ENCODE measurements around the gene MPEG1. TPM values are rescaled to one million over a fixed set of nuclear protein-coding genes. Genes with fewer than 3 reads are reported as not detected.

Gene MPEG1
- total and polyA plus RNA-seq, 8 donors, result 1.4 to 18.4 (median 5.3) TPM; not detected in 1

DNA sequence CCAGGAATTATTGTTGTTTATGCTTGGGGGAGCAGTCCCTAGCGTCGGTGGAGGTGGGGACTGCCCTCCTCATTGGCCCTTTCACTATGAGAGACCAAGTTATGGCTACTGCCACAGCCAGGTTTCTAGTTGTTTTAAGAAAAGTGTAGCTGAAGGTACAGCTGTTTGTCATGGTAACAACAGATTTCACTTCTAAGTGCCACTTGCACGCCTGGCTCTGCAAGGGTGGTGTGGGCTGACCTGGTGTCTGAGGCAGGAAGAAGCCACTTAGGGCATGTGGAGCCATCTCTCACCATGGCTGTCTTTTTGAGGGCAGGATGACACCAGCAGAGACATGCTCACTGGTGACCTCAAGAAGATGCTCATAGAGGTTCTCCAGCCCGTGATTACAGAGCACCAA lies 46.3 kb upstream of the MPEG1 start:
- intact Hi-C loops (cut with DNase I; ENCODE audit: low total_unique reads), result no loop called here
- no peak for TF ChIP-seq POLR2A (IDR thresholded peaks at IDR 0.05)
- TF ChIP-seq CTCF (IDR thresholded peaks at IDR 0.05), result no peak
- TF ChIP-seq EP300 (IDR thresholded peaks at IDR 0.05), result no peak
- no peak for TF ChIP-seq POLR2AphosphoS5 (IDR thresholded peaks at IDR 0.05)
- no peak for DNase-seq
- Histone ChIP-seq H3K27ac (no peak overlapping the region), H3K9me3 (no peaks in the 10 kb centered on the region), H3K4me3 (no peak overlapping the region), H3K36me3 (no peaks in the 10 kb centered on the region), H3K4me1 (no peaks in the 10 kb centered on the region), H3K27me3 (no peaks in the 10 kb centered on the region)
- 69 to 89% (median 76%) methylated on average over 4 of the region's 4 CpGs for WGBS, 5 donors

GRCh38 chr11:59255281-59255680 lies 42.6 kb upstream of the MPEG1 start:
- H3K4me3 ChIP-seq, result no peak overlapping the region
- no peak for DNase-seq
- no peak for TF ChIP-seq EP300 (IDR thresholded peaks at IDR 0.05)
- TF ChIP-seq CTCF (IDR thresholded peaks at IDR 0.05), result no peak
- no peak for TF ChIP-seq POLR2AphosphoS5 (IDR thresholded peaks at IDR 0.05)
- TF ChIP-seq POLR2A (IDR thresholded peaks at IDR 0.05), result no peak
- no peaks in the 10 kb centered on the region for H3K4me1 ChIP-seq
- no peaks in the 10 kb centered on the region for H3K36me3 ChIP-seq
- no peaks in the 10 kb centered on the region for H3K27me3 ChIP-seq
- H3K9me3 ChIP-seq, result no peaks in the 10 kb centered on the region
- intact Hi-C loops (cut with DNase I; ENCODE audit: low total_unique reads), result no loop called here
- H3K27ac ChIP-seq, result no peak overlapping the region
- 63 to 78% (median 73%) methylated on average over 8 of the region's 8 CpGs for WGBS, 5 donors

- DNase-seq, result no peak
- intact Hi-C loops (cut with DNase I; ENCODE audit: low total_unique reads), result no loop called here
- Histone ChIP-seq H3K4me1 (no peaks in the 10 kb centered on the region), H3K36me3 (no peaks in the 10 kb centered on the region), H3K27ac (no peak overlapping the region), H3K4me3 (no peak overlapping the region), H3K27me3 (no peaks in the 10 kb centered on the region), H3K9me3 (no peaks in the 10 kb centered on the region)
- no peak for TF ChIP-seq POLR2A (IDR thresholded peaks at IDR 0.05)
Measured at GRCh38 chr11:59254286-59254685, 41.6 kb upstream of the MPEG1 start.

DNA sequence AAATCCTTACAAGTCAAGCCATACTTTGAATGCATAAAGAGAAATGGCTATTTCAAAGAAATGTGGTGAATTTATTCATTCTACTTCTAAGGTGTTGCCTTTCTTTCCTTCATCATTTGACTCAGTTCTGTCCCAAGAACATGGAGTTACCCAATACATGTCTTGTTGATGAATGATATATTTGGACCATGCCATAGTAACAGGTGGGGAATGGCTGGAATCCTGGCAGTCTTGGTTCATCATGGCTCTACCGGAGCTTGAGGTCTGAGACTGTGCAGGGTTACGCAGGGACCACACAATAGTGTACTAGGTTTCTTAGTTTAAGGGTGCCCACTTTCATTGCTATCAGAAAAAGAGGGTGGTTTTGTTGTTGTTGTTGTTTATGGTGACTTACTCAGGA lies 40.3 kb upstream of the MPEG1 start:
- DNase-seq, result no peak
- peaks cover 0 to 4% (median 0%) of the 10 kb centered on the region in 4 donors for H3K4me1 ChIP-seq
- H3K4me3 ChIP-seq, result no peak overlapping the region
- H3K36me3 ChIP-seq, result no peaks in the 10 kb centered on the region
- H3K27me3 ChIP-seq, result no peaks in the 10 kb centered on the region
- intact Hi-C loops (cut with DNase I; ENCODE audit: low total_unique reads), result no loop called here
- no peak overlapping the region for H3K27ac ChIP-seq
- no peak for TF ChIP-seq POLR2A (IDR thresholded peaks at IDR 0.05)
- no peaks in the 10 kb centered on the region for H3K9me3 ChIP-seq
- 89 to 97% (median 96%) methylated on average over 2 of the region's 2 CpGs for WGBS, 5 donors

DNA sequence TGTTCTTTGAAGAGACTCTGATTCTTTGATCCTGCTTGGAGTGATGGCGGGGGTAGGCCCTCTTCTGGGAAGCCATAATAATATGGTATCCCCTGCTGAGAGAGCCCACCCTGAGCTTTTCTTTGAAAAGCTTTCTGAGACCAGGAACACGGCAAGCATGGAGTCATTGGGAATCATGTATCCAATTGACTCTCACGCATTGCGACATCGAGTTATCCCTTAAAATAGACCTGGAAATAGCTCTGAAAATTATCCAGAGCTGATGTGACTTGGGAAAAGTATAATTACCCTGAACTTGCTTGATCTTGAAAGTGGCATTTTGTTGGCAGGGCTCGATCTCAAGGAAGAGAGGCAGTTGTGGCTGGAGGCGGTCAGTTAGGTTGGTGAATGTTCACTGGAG lies 36.8 kb upstream of the MPEG1 start:
- H3K27ac ChIP-seq, result no peak overlapping the region
- peaks cover 0 to 20% (median 3%) of the 10 kb centered on the region in 4 donors for H3K4me1 ChIP-seq
- 90 to 97% (median 93%) methylated on average over 7 of the region's 7 CpGs for WGBS, 5 donors
- no peaks in the 10 kb centered on the region for H3K36me3 ChIP-seq
- no peak for TF ChIP-seq EP300 (IDR thresholded peaks at IDR 0.05)
- no peak for TF ChIP-seq POLR2A (IDR thresholded peaks at IDR 0.05)
- TF ChIP-seq POLR2AphosphoS5 (IDR thresholded peaks at IDR 0.05), result no peak
- no peak for TF ChIP-seq CTCF (IDR thresholded peaks at IDR 0.05)
- peaks cover 0 to 4% (median 0%) of the 10 kb centered on the region in 3 donors for H3K27me3 ChIP-seq
- H3K4me3 ChIP-seq, result no peak overlapping the region
- intact Hi-C loops (cut with DNase I; ENCODE audit: low total_unique reads), result no loop called here
- H3K9me3 ChIP-seq, result no peaks in the 10 kb centered on the region
- no peak for DNase-seq
